Astrocyte of the cerebellum (primary cell): ENCODE data around the gene PCARE.

Experiments used
- DNase-seq: peaks from one replicate; pipeline ENCODE4 v3.0.0-alpha.2; 2011; ENCODE audit warnings: low read depth
- H3K4me3 ChIP-seq: 2 replicates; pipeline ENCODE4 v1.5.1; 2011; ENCODE audit warnings: mild to moderate bottlenecking, low read depth, low read length, moderate library complexity
- CTCF ChIP-seq: IDR thresholded peaks from 2 replicates; pipeline ENCODE4 v1.5.1; 2012; ENCODE audit warnings: low read length, low read depth, moderate library complexity, mild to moderate bottlenecking; ENCODE audit errors: missing control alignments
- in situ Hi-C: cut with HindIII; loops from 2 replicates; pipeline ENCODE4 v1.10.0; 2017; ENCODE audit warnings: low sequenced_read_pairs

Gene PCARE

DNA sequence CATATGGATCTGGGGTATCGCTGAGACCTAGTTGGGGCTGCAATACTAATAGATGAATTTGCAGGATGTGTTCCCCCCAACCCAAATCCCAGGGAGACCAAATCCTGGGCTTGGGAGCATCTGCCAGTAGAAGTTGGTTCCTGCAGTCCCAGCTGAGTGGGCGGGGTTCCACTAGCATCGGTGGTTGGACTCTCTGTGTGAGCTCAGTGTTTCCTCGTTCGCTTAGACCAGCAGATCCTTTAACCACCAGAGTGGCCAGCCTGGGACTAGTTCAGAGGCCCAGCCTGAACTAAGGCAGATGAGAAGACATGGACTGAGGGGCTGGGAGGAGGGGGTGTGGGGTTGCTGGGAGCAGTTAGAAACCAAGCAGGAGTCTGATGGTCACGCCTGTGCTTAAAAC is 40.7 kb downstream of the PCARE start:
- in situ Hi-C loops = no loop called here
- DNase-seq = no peak
- no peak for TF ChIP-seq CTCF
- H3K4me3 ChIP-seq = no peak overlapping the region

- TF ChIP-seq CTCF = no peak
- H3K4me3 ChIP-seq = no peak overlapping the region
- no peak for DNase-seq
- in situ Hi-C loops = no loop called here
These were observed 41.2 kb downstream of the PCARE start for GRCh38 chr2:29033172-29033571.

GRCh38 chr2:29032189-29032588 is 42.1 kb downstream of the PCARE start:
- no peak for DNase-seq
- no peak overlapping the region for H3K4me3 ChIP-seq
- in situ Hi-C loops = no loop called here
- TF ChIP-seq CTCF = no peak

DNA sequence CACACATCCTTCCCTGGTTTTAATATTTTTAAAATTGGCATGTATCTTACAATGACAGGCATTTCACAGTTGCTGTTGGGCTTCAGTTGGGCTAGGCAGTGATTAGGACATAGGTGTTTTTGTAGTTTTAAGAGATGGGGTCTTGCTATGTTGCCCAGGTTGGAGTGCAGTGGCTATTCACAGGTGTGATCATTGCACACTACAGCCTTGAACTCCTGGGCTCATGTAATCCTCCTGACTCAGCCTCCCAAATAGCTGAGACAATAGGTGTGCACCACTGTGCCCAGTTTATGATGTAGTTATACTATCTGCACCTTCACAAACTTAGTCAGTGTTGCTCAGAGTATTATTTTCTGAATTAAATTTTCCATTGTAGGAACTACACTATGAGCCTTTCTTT is 43.3 kb downstream of the PCARE start:
- no peak for TF ChIP-seq CTCF
- in situ Hi-C loops = no loop called here
- no peak for DNase-seq
- H3K4me3 ChIP-seq = no peak overlapping the region

GRCh38 chr2:29025711-29026110 is 48.6 kb downstream of the PCARE start:
- no peak for DNase-seq

DNA sequence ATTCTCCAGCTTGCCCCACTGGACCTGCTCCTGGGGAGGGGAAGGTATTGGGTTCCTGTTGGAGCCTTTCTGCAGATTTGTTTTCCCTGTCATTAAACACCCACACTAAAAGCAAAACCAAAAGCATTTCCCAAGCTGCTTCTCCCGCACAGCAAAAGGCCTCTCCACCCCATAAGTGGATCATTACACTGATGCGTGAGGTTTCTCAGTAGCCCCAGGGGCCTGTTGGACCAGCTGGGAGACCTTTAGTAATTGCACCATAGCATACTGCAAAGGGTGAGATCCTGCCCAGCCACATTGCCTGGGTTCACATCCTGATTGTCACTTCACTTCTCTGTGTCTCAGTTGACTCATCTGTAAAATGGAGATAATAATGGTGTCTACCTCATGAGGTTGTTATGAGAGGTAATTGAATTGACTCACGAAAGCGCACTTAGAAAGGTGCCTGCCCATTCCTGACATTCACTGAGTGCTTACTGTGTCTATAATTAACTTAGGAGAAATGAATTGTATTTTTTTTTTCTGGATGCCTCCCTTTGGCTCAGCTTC is 49.4 kb downstream of the PCARE start:
- no peak overlapping the region for H3K4me3 ChIP-seq
- in situ Hi-C loops = no loop called here
- DNase-seq = no peak
- TF ChIP-seq CTCF = no peak

More at GRCh38 chr2:29025711-29026110, 48.6 kb downstream of the PCARE start:
- no peak for TF ChIP-seq CTCF
- in situ Hi-C loops = no loop called here
- no peak overlapping the region for H3K4me3 ChIP-seq

- H3K4me3 ChIP-seq = no peak overlapping the region
- no peak for TF ChIP-seq CTCF
- in situ Hi-C loops = no loop called here
- DNase-seq = no peak
These were observed 51.1 kb downstream of the PCARE start for GRCh38 chr2:29023188-29023587.
